Fibroblast of skin of right quadriceps (primary cell): Measurements from ENCODE around the gene XKR8.
A peak's percentile ranks its signal among the peaks of the same experiment; 100 is the strongest.

Source experiments
- DNase-seq: peaks from one replicate; pipeline ENCODE4 v3.0.0-alpha.2; 2013

The XKR8 gene

DNA sequence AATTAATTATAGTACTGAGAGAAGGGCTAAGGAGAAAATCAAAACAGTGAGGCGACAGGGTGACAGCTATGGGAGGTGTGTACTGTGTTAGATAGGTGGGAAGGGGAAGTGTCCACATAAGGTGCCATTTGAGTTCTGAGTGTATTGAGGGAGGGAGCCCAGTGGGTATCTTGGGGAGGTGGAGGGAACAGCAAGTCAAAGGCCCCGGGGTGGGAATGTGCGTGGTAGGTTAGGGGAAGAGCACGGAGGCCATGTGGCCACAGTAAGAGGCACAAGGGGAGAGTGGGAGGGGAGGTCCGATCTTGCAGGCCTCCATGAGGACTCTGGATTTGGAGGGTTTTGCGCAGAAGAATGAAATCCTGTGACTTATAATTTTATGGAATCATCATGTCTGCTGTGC is 3.0 kb upstream of the XKR8 start:
- no peak for DNase-seq

DNA sequence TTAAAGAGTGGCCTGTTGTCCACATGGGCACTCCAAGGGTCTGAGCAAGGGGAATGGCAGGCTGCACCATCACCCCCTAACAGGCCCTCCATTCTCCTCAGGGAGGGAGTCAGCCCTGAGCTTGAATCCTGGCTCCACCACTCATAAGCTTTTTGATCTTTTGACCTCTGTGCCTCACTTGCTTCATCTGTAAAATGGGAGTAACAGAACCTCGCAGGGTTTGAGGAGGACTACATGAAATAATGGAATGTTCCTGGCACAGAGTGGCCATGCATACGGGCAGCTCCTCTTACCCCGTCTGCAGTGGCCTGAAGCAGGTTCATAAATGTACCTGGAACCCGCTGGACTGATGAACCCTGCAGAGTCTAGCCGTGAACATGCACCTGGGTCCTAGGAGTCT is 2.1 kb upstream of the XKR8 start:
- no peak for DNase-seq

DNA sequence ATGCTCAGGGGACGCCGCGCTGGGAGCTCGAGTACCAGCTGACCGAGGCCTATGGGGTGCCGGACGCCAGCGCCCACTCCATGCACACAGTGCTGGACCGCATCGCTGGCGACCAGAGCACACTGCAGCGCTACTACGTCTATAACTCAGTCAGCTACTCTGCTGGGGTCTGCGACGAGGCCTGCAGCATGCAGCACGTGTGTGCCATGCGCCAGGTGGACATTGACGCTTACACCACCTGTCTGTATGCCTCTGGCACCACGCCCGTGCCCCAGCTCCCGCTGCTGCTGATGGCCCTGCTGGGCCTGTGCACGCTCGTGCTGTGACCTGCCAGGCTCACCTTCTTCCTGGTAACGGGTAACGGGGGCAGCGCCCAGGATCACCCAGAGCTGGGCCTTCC is 1.3 kb upstream of the XKR8 start:
- DNase-seq = no peak

DNA sequence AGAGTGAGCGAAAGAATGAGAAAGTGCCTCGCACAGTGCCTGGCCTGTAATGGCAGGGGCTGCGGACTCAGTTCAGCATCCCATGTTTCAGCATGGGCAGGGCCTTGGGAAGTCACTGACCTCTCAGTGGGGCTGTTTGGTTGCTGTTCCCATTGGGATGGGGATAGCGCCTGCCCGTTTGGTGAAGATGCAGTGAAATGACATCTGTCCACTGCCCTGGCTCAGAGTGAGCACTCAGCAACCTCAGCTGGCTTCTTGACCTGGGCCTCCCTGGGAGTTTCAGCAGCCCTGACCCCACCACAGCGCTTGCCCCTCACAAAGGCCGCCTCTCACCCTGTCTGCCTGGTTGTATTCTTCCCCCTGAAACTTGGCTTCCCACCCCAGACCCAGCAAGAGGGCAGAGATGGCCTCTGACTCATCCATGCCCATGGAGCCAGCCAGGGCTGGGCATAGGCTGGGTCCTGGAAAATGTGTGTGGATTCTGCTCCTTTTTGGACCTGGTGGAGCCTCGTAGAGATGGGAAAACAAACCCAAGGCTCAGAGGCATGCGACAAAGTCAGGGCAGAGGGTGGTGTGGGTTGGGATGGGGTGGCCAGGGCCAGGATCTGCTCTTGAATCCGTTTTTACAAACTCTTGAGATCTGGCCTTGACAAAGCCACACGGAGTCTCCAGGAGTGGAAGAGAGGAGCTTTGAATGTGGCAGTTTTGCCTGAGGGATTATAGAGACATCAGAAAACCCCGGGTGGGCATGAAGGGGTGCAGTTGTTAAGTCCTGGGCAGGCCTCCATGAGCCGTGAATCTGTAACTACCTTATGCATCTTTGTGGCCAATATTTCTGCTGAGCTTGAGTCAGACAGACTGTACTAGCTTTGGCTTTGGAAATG is 1.2 kb downstream of the XKR8 start:
- DNase-seq = no peak

DNA sequence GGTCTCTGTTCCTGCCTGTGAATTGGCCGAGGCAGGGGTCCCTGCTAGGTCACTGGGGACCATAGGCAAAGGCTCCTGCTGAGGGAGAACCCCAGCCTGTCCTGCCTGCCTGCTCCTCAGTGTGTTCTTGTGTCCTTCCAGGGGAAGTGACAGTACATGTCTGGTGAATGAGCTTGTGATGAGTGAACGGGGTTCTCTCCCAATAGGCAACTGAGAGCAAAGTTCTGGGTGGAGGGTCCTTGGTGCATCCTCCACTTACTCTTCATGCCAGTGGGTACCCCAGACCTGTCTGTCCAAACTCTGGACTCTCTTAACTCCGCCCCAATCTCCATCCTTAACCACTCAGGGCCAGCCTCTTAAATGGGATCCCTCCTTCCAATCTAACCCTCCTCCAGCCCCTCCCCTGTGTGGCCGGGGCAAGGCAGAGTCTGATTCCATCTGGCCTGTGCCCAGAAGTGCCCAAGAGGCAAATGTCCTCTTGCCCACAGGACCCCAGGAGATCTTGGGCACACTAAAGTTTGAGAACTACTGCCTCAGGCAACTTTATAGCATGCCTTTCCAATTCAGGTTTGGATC is 2.0 kb downstream of the XKR8 start:
- DNase-seq = no peak

DNA sequence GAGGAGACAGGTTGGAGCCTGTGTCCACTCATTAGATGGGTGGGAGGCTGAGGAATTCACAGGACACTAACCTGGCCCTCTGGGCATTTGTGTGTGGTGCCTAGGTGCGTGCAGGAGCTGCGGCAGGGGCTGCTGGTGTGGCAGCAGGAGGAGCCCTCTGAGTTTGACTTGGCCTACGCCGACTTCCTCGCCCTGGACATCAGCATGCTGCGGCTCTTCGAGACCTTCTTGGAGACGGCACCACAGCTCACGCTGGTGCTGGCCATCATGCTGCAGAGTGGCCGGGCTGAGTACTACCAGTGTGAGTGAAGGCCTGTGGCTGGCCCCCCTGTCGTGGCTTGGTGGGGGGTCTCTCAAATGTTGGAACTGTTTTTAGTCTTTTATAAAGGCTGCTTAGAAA is 3.6 kb downstream of the XKR8 start:
- no peak for DNase-seq

DNA sequence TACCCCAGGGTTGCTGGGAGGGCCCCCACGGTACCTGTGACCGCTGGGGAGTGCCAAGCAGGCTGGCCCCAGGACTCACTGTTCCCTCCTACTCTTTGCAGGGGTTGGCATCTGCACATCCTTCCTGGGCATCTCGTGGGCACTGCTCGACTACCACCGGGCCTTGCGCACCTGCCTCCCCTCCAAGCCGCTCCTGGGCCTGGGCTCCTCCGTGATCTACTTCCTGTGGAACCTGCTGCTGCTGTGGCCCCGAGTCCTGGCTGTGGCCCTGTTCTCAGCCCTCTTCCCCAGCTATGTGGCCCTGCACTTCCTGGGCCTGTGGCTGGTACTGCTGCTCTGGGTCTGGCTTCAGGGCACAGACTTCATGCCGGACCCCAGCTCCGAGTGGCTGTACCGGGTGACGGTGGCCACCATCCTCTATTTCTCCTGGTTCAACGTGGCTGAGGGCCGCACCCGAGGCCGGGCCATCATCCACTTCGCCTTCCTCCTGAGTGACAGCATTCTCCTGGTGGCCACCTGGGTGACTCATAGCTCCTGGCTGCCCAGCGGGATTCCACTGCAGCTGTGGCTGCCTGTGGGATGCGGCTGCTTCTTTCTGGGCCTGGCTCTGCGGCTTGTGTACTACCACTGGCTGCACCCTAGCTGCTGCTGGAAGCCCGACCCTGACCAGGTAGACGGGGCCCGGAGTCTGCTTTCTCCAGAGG is 6.8 kb downstream of the XKR8 start:
- no peak for DNase-seq

DNA sequence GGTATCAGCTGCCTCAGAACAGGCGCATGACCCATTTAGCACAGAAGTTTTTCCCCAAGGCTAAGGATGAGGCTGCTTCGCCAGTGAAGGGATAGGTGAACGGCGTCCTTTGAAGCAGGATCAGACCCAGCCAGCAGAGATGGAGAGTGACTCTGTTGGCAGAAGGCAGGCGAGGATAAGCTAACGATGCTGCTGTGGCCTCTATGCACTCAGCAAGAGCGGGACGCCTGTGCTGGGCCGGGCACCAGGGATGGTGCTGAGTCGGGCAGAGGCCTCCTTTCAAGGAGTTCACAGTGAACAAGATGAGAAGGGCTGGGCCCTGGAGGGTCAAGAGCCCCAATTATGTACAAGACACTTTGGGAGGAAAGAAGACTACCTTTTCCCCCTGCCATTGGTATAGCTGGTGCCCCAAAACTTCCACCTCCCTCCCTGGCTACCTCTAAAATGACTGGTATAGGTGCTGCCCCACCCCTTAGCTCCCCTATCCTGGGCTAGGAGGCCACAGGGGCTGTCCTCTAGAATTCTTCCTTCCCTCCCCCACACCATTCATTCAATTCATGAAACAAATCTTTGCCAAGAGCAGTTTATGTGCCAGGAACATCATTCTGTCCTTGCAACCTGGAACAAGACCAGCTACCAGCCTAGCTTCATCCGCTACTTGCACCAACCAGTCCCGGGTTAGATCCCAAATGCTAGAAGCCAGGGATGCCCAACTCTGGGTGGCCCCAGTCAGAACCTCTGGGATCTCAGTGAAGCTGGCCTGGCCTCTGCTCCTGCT is 7.5 kb downstream of the XKR8 start:
- DNase-seq = no peak

DNA sequence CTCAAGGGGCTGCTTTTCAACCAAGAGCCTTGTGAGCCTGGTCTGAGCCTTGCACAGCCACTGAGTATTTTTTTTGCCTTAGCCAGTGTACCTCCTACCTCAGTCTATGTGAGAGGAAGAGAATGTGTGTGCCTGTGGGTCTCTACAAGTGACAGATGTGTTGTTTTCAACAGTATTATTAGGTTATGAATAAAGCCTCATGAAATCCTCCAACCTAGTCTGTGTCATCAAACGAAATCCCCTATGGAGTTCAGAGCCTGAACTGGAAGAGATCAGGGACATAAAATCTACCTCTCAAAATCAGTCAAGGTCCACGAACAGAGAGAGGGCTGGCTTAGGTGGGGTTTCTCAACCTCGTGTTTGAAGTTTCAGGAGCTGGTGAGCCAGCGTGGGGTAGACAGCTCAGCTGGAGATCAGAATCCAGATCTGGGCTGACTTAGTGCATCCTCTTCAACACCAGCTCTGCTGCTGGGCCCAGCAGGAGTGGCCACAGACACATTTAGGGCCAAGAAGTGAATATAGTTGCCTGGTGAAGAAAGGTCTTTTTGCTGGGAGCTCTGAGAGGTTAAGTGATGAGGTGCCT is 8.2 kb downstream of the XKR8 start:
- DNase-seq = no peak

DNA sequence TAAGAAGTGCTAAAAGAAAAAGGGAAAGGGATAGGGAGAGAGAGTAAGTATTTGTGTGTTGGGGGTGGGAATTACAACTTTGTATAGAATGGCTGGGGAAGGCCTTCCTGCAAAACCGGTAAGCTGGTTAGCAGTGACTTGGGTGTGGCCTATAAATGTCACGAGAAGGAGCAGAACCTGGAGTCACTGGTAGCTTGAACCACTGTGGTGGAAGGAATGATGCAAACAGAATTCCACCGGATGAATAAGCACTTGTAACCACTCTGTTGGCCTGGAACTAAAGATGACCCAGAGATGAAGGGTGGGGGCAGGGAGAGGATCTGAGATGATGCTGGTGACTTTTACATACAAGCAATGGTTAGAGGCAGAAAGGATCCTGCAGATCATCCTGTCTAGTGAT is 8.9 kb downstream of the XKR8 start:
- peak; percentile 85 for DNase-seq

DNA sequence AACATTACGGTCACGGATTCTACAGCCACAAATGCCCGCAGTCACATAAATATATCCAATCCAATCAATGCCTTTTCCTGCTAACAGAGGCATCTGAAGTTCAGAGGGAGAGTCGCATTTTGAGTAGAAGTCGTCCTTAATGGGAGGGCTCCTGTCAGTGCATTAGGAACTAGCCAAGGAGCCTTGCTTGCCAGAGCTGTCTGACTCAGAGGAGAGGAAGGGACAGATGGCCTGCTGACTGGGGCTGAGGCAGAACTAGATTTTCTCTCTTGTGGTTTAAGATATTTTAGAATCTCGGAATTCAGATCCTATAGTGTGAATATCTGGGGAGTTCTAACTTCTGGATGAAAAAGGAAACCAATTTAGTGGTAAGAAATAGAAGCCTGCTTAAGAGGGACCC is 10.6 kb downstream of the XKR8 start:
- peak; percentile 77 for DNase-seq

DNA sequence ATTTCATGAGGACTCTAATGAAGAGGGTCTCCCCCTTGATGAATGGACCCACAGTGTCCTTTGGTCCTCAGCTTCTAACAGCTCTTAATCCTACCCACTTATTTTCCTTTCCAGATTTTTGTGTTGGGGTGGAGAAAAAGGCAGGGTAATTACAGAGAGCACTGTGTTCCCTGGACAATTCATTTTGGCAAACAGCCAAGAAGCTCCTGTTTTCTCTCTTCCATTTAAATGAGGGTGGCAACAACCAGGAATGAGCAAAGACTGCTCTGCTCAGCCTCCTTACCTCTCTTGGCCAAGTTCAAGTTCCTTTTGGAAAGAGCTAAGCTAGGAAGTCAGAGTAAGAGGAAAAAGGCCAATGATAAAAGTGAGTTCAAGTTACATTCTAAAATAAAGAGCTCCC is 11.9 kb downstream of the XKR8 start:
- peak; percentile 26 for DNase-seq

DNA sequence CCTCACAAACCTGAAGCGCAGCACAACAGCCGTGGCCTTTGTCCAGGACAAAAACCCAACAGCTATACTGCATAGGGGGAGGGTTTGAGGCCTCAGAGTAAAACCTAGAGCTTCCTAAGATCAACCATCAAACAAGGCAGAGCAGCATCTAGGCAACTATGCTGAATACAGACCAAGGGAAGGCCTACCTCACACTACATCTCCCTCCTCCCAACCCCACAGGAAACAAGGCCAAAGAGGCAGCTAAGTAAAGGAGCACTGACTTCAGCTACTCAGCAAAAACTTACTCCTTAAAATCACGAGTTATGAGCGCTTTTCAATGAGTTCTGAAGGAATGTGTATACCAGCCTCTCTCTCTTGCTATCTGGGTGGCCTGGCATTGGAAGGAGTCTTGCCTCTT is 12.4 kb downstream of the XKR8 start:
- DNase-seq = no peak

DNA sequence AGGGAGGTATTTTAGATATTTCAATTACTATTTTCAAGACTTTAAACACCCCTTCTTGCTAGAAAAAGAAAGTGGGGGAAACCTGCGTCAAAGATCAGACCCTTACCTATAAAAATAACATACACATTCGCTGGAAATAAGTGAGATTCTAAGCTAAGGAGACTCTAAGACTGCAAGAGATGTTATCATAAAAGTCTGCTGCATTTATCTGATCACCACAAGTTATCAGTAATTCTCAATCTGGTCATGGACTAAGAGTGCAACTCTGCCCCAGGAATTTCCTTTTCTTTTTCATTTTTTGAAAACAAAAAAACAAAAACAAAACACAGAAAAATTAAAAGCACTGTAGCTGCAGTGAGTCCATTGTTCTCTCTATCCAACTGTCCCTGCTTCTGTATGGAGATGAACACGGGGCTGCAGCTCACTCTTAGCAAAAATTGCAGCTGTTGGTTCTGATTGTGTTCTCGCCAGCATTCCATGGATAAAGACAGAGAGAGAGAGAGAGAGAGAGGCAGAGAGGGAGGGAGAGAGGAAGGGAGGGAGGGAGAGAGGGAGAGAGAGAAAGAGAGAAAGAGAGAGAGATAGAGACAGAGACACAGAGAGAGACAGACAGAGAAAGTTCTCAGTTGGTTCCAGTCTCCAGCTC is 14.1 kb downstream of the XKR8 start:
- no peak for DNase-seq

DNA sequence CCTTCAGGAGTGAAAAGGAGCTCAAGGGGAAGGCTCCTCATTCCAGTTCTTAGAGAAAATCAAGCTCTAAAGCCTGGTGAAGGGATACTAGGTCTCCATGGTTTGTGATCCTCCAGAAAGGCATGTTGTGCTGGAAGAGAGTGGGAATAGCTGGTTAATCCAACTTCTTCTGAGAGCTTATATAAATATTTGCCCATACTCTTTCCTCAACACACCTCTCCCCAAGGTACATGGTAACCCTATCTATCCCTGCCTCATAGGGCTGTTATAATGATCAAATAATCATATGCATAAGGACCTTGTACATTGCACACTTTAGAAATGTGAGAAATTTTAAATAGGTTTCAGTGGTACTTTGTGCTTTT is 14.6 kb downstream of the XKR8 start:
- DNase-seq = no peak

DNA sequence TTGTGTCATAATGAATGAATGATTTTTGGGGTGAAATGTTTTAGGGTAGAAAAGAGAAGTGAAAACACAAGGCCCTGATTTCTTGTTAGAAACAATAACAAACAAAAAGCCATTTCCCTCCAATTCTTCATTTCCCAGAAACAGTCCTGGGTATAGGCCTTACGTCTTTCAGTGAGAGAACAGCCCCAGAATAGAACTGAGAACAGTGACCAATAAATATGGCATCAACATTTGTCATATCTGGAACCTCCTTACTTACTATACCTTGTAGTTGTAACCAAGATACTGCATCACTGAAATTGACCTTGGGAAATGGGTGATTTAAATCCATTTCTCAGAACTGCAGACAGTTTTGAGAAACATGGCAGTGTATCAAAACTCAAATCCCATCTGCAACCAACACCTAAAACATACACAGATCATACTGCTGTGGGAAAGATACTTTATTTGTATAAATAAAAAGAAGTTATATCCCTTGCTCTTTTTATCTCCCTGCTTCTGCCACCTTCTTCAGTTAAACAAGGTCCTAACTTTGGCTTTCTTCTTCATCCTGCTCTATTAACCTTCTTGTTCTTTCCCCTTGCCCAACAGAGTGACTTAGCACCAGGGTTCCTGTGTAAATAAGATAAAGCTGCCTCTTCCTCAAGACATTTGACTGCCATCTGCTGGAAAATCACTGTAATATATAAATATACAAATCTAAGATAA is 19.5 kb downstream of the XKR8 start:
- DNase-seq = peak; percentile 57

DNA sequence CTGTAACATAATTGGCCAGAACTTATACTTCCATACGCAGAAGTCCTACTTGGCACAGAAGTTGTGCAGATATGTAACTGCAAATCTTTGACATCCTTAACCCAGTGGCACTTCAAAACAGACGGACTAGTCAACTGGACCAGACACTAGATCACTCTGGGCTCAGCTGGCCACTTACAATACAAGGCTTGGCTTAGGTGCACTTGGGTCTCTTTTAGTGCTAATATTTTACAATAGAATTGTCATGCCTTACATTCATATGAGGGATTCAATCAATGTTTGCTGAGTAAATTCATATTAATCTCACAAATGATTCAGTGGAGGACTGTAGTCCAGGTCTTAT is 20.1 kb downstream of the XKR8 start:
- no peak for DNase-seq

DNA sequence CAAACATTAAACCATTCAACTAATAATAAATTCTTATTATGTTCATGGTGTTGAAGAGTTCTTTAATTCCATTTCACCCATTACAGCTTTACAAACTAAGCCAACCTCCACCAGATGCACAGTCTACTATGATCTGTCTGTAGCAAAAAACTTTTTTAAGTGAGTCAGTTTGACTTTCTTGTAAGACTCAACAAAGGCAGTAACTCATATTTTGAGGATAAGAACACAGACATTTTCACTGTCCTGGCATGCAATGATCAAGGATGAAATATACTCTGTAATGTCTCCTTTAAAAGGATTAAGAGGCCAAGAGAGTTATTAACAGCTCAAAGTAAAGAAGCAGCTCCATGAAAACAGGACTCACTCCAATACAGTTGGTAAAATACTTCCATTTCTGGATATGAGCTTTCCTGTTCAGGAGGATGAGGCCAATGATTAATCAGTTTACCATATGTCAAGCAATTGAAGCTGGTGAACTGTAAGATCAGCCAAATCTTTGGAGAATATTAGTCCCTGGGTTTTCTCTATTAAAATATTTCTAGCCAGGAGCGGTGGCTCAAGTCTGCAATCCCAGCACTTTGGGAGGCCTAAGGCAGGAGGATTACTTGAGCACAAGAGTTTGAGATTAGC is 20.6 kb downstream of the XKR8 start:
- no peak for DNase-seq

DNA sequence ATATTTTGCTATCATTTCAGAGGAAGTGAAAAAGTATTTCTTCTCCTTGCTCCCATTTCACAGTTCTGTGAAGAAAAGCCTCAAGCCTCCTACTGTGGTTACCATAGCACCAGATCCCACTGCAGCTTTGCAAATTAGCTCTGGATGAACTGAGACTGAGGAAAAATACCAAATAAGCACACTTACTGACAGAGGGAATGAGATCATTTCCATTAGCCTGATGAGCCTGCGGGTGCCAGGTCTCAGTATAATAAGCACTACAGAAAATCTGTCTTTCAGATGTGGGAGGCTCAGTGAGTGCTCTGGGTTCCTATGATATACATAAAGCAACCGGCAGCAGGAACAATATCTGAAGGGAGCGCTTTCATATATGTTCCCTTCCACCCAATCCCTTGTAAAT is 21.4 kb downstream of the XKR8 start:
- peak; percentile 15 for DNase-seq

DNA sequence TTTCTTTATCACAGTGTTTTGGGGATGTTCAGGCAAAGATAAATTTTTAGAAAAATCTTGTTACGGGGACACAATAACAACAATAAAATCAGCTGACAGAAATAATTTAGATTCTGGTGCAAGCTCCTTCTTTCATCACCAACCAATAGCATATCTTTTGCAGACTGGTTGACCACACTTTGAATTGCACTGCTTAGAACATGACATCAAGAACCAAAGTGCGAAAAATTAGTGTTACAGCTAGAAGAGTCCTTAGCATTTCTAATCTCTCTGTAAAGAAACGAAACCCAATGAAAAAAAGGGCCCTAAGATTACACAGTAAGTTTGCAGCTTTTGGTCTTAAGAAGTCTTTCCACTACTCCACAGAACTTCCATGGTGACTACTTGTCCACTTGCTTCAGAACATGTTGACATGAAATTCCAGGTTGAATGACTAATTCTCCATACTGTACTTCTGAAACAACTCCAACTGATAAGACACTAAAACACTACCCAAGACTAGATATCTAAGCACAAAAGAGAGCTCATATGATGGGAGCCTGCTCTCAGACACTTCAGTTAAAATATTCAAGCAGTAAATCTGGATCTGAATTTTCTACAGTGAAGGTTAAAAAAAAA is 31.3 kb downstream of the XKR8 start:
- DNase-seq = no peak

DNA sequence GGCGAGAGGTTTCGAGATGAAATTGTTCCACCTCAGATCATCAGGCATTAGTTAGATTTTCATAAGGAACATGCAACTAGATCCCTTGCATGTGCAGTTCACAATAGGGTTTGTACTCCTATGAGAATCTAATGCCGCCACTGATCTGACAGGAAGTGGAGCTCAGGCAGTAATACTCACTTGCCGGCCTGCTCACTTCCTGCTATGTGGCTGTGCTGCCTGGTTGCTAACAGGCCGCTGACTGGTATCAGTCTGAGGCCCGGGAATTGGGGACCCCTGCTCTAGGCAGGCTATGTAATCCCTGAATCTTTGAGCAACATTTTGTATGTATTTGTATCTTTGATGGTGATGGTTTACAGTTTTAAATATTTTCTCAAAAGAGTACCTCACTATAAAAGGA is 32.5 kb downstream of the XKR8 start:
- DNase-seq = no peak
